Fibroblast of lung (primary cell): ENCODE results near the gene CSNK1D.

Experiments used
- CTCF ChIP-seq, 2 donors: IDR thresholded peaks in 1 of 2; conservative IDR thresholded peaks in 1 of 2; 1 replicate in 1 of 2; 2 replicates in 1 of 2; pipeline ENCODE4 v1.5.1; 2011 to 2012; ENCODE audit warnings: low read length in 2 of 2, control low read depth in 1 of 2, inconsistent platforms in 1 of 2, low read depth in 1 of 2, mild to moderate bottlenecking in 1 of 2
- EZH2 ChIP-seq: IDR thresholded peaks from 2 replicates; pipeline ENCODE4 v1.5.1; 2012; ENCODE audit warnings: low read length, control low read depth, mild to moderate bottlenecking; ENCODE audit errors: missing control alignments

GRCh38 chr17:82295472-82295814 is 21.9 kb upstream of the CSNK1D start:
- TF ChIP-seq CTCF (conservative IDR thresholded peaks at IDR 0.05 in 1 of 2, IDR thresholded peaks at IDR 0.05 in 1 of 2; ENCODE audit: low read depth in 1 of 2, low read length in 2 of 2) (no peak), EZH2 (no peak)
